Mesenchymal stem cell (in vitro differentiated cells and primary cell): ENCODE results near the gene CLTCL1.
"Not testable (repeated sequence)": the region's sequence is repeated elsewhere in the genome, so short reads cannot be mapped to it uniquely, and the experiment has no call there.

Experiments
- DNase-seq: peaks from one replicate; pipeline ENCODE4 v3.0.0-alpha.2; 2013
- H2AFZ ChIP-seq: one replicate; pipeline ENCODE4 v1.6.1; 2013; ENCODE audit warnings: low read depth, mild to moderate bottlenecking, control low read depth, inconsistent platforms, low read length, moderate library complexity
- H2AK5ac ChIP-seq: 2 replicates; pipeline ENCODE4 v1.6.1; 2013; ENCODE audit warnings: low read length, moderate library complexity, mild to moderate bottlenecking, inconsistent platforms; ENCODE audit not compliant: severe bottlenecking
- H2BK120ac ChIP-seq: one replicate; pipeline ENCODE4 v1.6.1; 2013; ENCODE audit warnings: low read depth, mild to moderate bottlenecking, inconsistent platforms, low read length, moderate library complexity
- H2BK12ac ChIP-seq, 2 experiments: one replicate each; pipeline ENCODE4 v1.6.1; 2013; ENCODE audit warnings: inconsistent platforms in 2 of 2, low read length in 2 of 2, mild to moderate bottlenecking in 2 of 2, moderate library complexity in 2 of 2, control low read depth in 1 of 2
- H2BK15ac ChIP-seq: one replicate; pipeline ENCODE4 v1.6.1; 2013; ENCODE audit warnings: mild to moderate bottlenecking, low read depth, inconsistent platforms; ENCODE audit not compliant: poor library complexity, severe bottlenecking
- H2BK5ac ChIP-seq: 2 replicates; pipeline ENCODE4 v1.6.1; 2013; ENCODE audit warnings: low read depth, mild to moderate bottlenecking, low read length, control low read depth, inconsistent platforms; ENCODE audit not compliant: poor library complexity, severe bottlenecking
- H3K14ac ChIP-seq, 2 experiments: one replicate each; pipeline ENCODE4 v1.6.1; 2013; ENCODE audit warnings: inconsistent platforms in 2 of 2, low read length in 2 of 2, control low read depth in 1 of 2, mild to moderate bottlenecking in 1 of 2, moderate library complexity in 1 of 2
- H3K18ac ChIP-seq, 2 experiments: one replicate each; pipeline ENCODE4 v1.6.1; 2013; ENCODE audit warnings: inconsistent platforms in 2 of 2, low read length in 2 of 2, control low read depth in 1 of 2, low read depth in 1 of 2, mild to moderate bottlenecking in 1 of 2
- H3K23ac ChIP-seq, 2 experiments: one replicate each; pipeline ENCODE4 v1.6.1; 2013; ENCODE audit warnings: inconsistent platforms in 2 of 2, low read length in 2 of 2, mild to moderate bottlenecking in 2 of 2, moderate library complexity in 2 of 2, control low read depth in 1 of 2
- H3K27ac ChIP-seq: 2 replicates; pipeline ENCODE4 v1.5.1; 2013; ENCODE audit warnings: mild to moderate bottlenecking, moderate library complexity, low read length, control low read depth, inconsistent platforms; ENCODE audit not compliant: poor library complexity, severe bottlenecking
- H3K27me3 ChIP-seq, 2 experiments: 2 replicates each; pipeline versions ENCODE4 v1.6.1 to v1.7.0; 2013; ENCODE audit warnings: low read length in 2 of 2, mild to moderate bottlenecking in 2 of 2, moderate library complexity in 2 of 2, control low read depth in 1 of 2, inconsistent platforms in 1 of 2; ENCODE audit not compliant: control insufficient read depth in 1 of 2, insufficient read depth in 1 of 2
- H3K36me3 ChIP-seq, 2 experiments: 2 replicates each; pipeline versions ENCODE4 v1.6.1 to v1.7.0; 2013; ENCODE audit warnings: low read length in 2 of 2, control low read depth in 1 of 2, inconsistent platforms in 1 of 2, low read depth in 1 of 2, mild to moderate bottlenecking in 1 of 2; ENCODE audit not compliant: insufficient read depth in 2 of 2, control insufficient read depth in 1 of 2
- H3K4ac ChIP-seq, 2 experiments: one replicate each; pipeline ENCODE4 v1.6.1; 2013; ENCODE audit warnings: inconsistent platforms in 2 of 2, low read length in 2 of 2, mild to moderate bottlenecking in 2 of 2, moderate library complexity in 2 of 2, control low read depth in 1 of 2, low read depth in 1 of 2
- H3K4me1 ChIP-seq: 2 replicates; pipeline ENCODE4 v1.6.1; 2013; ENCODE audit warnings: low read depth, low read length, control low read depth; ENCODE audit not compliant: control insufficient read depth, insufficient read depth
- H3K4me2 ChIP-seq: 2 replicates; pipeline ENCODE4 v1.6.1; 2013; ENCODE audit warnings: low read length, mild to moderate bottlenecking, inconsistent platforms; ENCODE audit not compliant: poor library complexity, severe bottlenecking
- H3K4me3 ChIP-seq, 2 experiments: 2 replicates each; pipeline versions ENCODE4 v1.5.1 to v1.7.0; 2013; ENCODE audit warnings: low read length in 2 of 2, mild to moderate bottlenecking in 2 of 2, control low read depth in 1 of 2, low read depth in 1 of 2; ENCODE audit not compliant: insufficient read depth in 1 of 2
- H3K79me1 ChIP-seq: replicated peaks from 2 replicates; pipeline ENCODE4 v1.6.1; 2013; ENCODE audit warnings: mild to moderate bottlenecking, control low read depth, low read length, inconsistent platforms; ENCODE audit not compliant: poor library complexity, severe bottlenecking
- H3K9ac ChIP-seq: 2 replicates; pipeline ENCODE4 v1.7.0; 2013; ENCODE audit warnings: mild to moderate bottlenecking, low read length, moderate library complexity
- H3K9me3 ChIP-seq: 2 replicates; pipeline ENCODE4 v1.7.0; 2013; ENCODE audit warnings: mild to moderate bottlenecking, low read length; ENCODE audit not compliant: control insufficient read depth
- H4K8ac ChIP-seq: one replicate; pipeline ENCODE4 v1.6.1; 2013; ENCODE audit warnings: inconsistent platforms, mild to moderate bottlenecking, low read length, moderate library complexity
- H4K91ac ChIP-seq: one replicate; pipeline ENCODE4 v1.6.1; 2013; ENCODE audit warnings: mild to moderate bottlenecking, low read length, inconsistent platforms
- WGBS: methylation state at CpG from one replicate; pipeline ENCODE4 v1.1.7; 2013; ENCODE audit warnings: mixed read lengths; 5-methylcytosine and 5-hydroxymethylcytosine counted together

Gene CLTCL1

GRCh38 chr22:19329454-19329853 lies 37.9 kb upstream of the CLTCL1 start:
- no peak overlapping the region for H2BK120ac ChIP-seq
- no peak for DNase-seq
- WGBS: 96% methylated on average over 3 of the region's 3 CpGs
- no peaks in the 10 kb centered on the region for H3K4me1 ChIP-seq
- H3K27ac ChIP-seq: no peak overlapping the region
- no peak overlapping the region for H3K4me3 ChIP-seq
- no peak overlapping the region for H3K23ac ChIP-seq
- no peak overlapping the region for H4K8ac ChIP-seq
- no peak overlapping the region for H4K91ac ChIP-seq
- no peak overlapping the region for H3K4ac ChIP-seq
- no peak overlapping the region for H2BK15ac ChIP-seq
- no peak overlapping the region for H2AFZ ChIP-seq
- H2BK5ac ChIP-seq: no peak overlapping the region
- H3K27me3 ChIP-seq: no peaks in the 10 kb centered on the region
- no peak overlapping the region for H2AK5ac ChIP-seq
- no peak overlapping the region for H3K18ac ChIP-seq
- no peak overlapping the region for H2BK12ac ChIP-seq
- H3K36me3 ChIP-seq: peaks cover 32 to 55% of the 10 kb centered on the region in 2 experiments
- H3K9me3 ChIP-seq: peaks cover 5% of the 10 kb centered on the region
- H3K9ac ChIP-seq: no peak overlapping the region
- H3K14ac ChIP-seq: no peak overlapping the region
- no peak overlapping the region for H3K4me2 ChIP-seq
- peaks cover 2% of the 10 kb centered on the region for H3K79me1 ChIP-seq

- Histone ChIP-seq H3K27me3 (no peaks in the 10 kb centered on the region), H3K4me3 (no peak overlapping the region), H2AK5ac (no peak overlapping the region), H3K23ac (no peak overlapping the region), H3K9ac (peak overlapping the region; percentile 30), H4K91ac (no peak overlapping the region), H3K9me3 (no peaks in the 10 kb centered on the region), H3K4me1 (no peaks in the 10 kb centered on the region), H2BK12ac (no peak overlapping the region), H3K36me3 (peaks cover 19 to 22% of the 10 kb centered on the region in 2 experiments), H2BK15ac (no peak overlapping the region), H2BK120ac (no peak overlapping the region), H2AFZ (no peak overlapping the region), H3K14ac (no peak overlapping the region), H3K4me2 (no peak overlapping the region), H4K8ac (no peak overlapping the region), H3K4ac (no peak overlapping the region), H3K27ac (no peak overlapping the region), H2BK5ac (no peak overlapping the region), H3K18ac (no peak overlapping the region), H3K79me1 (no peaks in the 10 kb centered on the region)
- peak; percentile 5 for DNase-seq
- WGBS: 93% methylated on average over 2 of the region's 5 CpGs
These were observed 33.9 kb upstream of the CLTCL1 start for GRCh38 chr22:19325296-19325948.

- H2BK5ac ChIP-seq, H2AFZ ChIP-seq, H3K27me3 ChIP-seq, H4K8ac ChIP-seq, H3K79me1 ChIP-seq, H3K27ac ChIP-seq, H3K4me1 ChIP-seq, H2AK5ac ChIP-seq, H3K9ac ChIP-seq, H3K18ac ChIP-seq, H2BK12ac ChIP-seq, H2BK120ac ChIP-seq, H2BK15ac ChIP-seq, H3K14ac ChIP-seq, H3K9me3 ChIP-seq, H3K36me3 ChIP-seq, H3K4ac ChIP-seq, H3K4me2 ChIP-seq, H3K4me3 ChIP-seq, H3K23ac ChIP-seq, H4K91ac ChIP-seq, DNase-seq: not testable (repeated sequence)
- 91% methylated on average over 6 of the region's 6 CpGs for WGBS
These were observed 31.9 kb upstream of the CLTCL1 start for GRCh38 chr22:19323420-19323819.

GRCh38 chr22:19321757-19322156 lies 30.2 kb upstream of the CLTCL1 start:
- WGBS: no CpG with 5 or more reads among the region's 2 CpGs

More at GRCh38 chr22:19321757-19322156, 30.2 kb upstream of the CLTCL1 start:
- H3K14ac ChIP-seq: no peak overlapping the region
- H3K4me3 ChIP-seq: no peak overlapping the region
- no peak overlapping the region for H3K27ac ChIP-seq
- H3K9ac ChIP-seq: no peak overlapping the region
- no peaks in the 10 kb centered on the region for H3K36me3 ChIP-seq
- no peak overlapping the region for H2BK12ac ChIP-seq
- no peak overlapping the region for H3K23ac ChIP-seq
- H3K79me1 ChIP-seq: no peaks in the 10 kb centered on the region
- no peak overlapping the region for H2BK15ac ChIP-seq
- H4K91ac ChIP-seq: no peak overlapping the region
- no peaks in the 10 kb centered on the region for H3K27me3 ChIP-seq
- no peak for DNase-seq
- H3K9me3 ChIP-seq: peaks cover 11% of the 10 kb centered on the region
- no peak overlapping the region for H2BK120ac ChIP-seq
- no peaks in the 10 kb centered on the region for H3K4me1 ChIP-seq
- no peak overlapping the region for H3K4ac ChIP-seq
- H3K18ac ChIP-seq: no peak overlapping the region
- H2AK5ac ChIP-seq: no peak overlapping the region
- no peak overlapping the region for H2BK5ac ChIP-seq
- H3K4me2 ChIP-seq: no peak overlapping the region
- no peak overlapping the region for H4K8ac ChIP-seq
- H2AFZ ChIP-seq: no peak overlapping the region
